SK-N-SH (cell line): ENCODE measurements around the gene WLS. TPM values are rescaled to one million over a fixed set of nuclear protein-coding genes. Genes with fewer than 3 reads are reported as not detected.

Experiments used
- CTCF ChIA-PET: fragments of 300-600, 350-600 bp; formaldehyde crosslinking; extraction: SDS; loops from one replicate; lab custom pipeline; 2021; lab: Yijun Ruan, JAX
- POLR2A ChIA-PET: fragments of 350-600 bp; sonication (Branson Sonifier 250); formaldehyde crosslinking; extraction: SDS; loops from one replicate; lab custom pipeline; 2020; ENCODE audit warnings: antibody characterized with exemption, inconsistent platforms; lab: Yijun Ruan, JAX
- DNase-seq: peaks from one replicate; pipeline ENCODE4 v3.0.0; 2012
- H2AFZ ChIP-seq: fragments of 200-600 bp; sonication (generic); 2 replicates; pipeline ENCODE4 v1.8.1; 2016; ENCODE audit warnings: antibody characterized with exemption, mild to moderate bottlenecking, low read depth
- H3F3A ChIP-seq: fragments of 200-600 bp; sonication (generic); replicated peaks from 2 replicates; pipeline ENCODE3; 2016; ENCODE audit warnings: antibody characterized with exemption, mild to moderate bottlenecking; ENCODE audit not compliant: insufficient read depth
- H3K27ac ChIP-seq, 2 experiments: fragments of 200-500 bp in 1 of 2; fragments of 200-600 bp in 1 of 2; sonication (Bioruptor generic) in 1 of 2; sonication (generic), shearing (Covaris generic) in 1 of 2; 2 replicates each; pipeline versions ENCODE4 v1.5.1 to v1.6.1; 2014 to 2016; ENCODE audit warnings: low read depth in 2 of 2, inconsistent platforms in 1 of 2, low read length in 1 of 2, mild to moderate bottlenecking in 1 of 2, mixed read lengths in 1 of 2
- H3K27me3 ChIP-seq: fragments of 200-600 bp; sonication (generic), shearing (Covaris generic); 2 replicates; pipeline ENCODE4 v1.6.1; 2016; ENCODE audit warnings: mixed run types; ENCODE audit not compliant: insufficient read depth
- H3K36me3 ChIP-seq, 2 experiments: fragments of 200-500 bp in 1 of 2; fragments of 200-600 bp in 1 of 2; sonication (Bioruptor generic) in 1 of 2; sonication (generic) in 1 of 2; replicated peaks in 1 of 2; 2 replicates each; pipeline versions ENCODE3 to v1.5.1; 2014 to 2016; ENCODE audit warnings: low read length in 1 of 2, mild to moderate bottlenecking in 1 of 2; ENCODE audit not compliant: insufficient read depth in 2 of 2, control insufficient read depth in 1 of 2
- H3K4me1 ChIP-seq, 2 experiments: fragments of 200-500 bp in 1 of 2; fragments of 200-600 bp in 1 of 2; sonication (Bioruptor generic) in 1 of 2; sonication (generic), shearing (Covaris generic) in 1 of 2; 2 replicates each; pipeline versions ENCODE4 v1.5.1 to v1.6.1; 2014 to 2016; ENCODE audit warnings: low read depth in 1 of 2, low read length in 1 of 2, mixed run types in 1 of 2; ENCODE audit not compliant: insufficient read depth in 2 of 2, control insufficient read depth in 1 of 2
- H3K4me2 ChIP-seq: fragments of 200-600 bp; sonication (generic), shearing (Covaris generic); 2 replicates; pipeline ENCODE4 v1.6.1; 2017; ENCODE audit warnings: mixed run types
- H3K4me3 ChIP-seq, 2 experiments: fragments of 200-500 bp in 1 of 2; fragments of 200-600 bp in 1 of 2; sonication (Bioruptor generic) in 1 of 2; sonication (generic), shearing (Covaris generic) in 1 of 2; 2 replicates each; pipeline versions ENCODE4 v1.5.1 to v1.8.1; 2014 to 2016; ENCODE audit warnings: low read depth in 2 of 2, inconsistent platforms in 1 of 2, low read length in 1 of 2, mild to moderate bottlenecking in 1 of 2, mixed read lengths in 1 of 2, moderate library complexity in 1 of 2
- H3K79me2 ChIP-seq: fragments of 200-600 bp; sonication (generic); 2 replicates; pipeline ENCODE4 v1.8.1; 2017; ENCODE audit warnings: mild to moderate bottlenecking; ENCODE audit not compliant: insufficient read depth
- H3K9ac ChIP-seq: fragments of 200-600 bp; sonication (generic); 2 replicates; pipeline ENCODE4 v1.6.1; 2017; ENCODE audit warnings: mixed run types
- H3K9me2 ChIP-seq: fragments of 200-600 bp; sonication (generic); 2 replicates; pipeline ENCODE4 v1.6.1; 2017; ENCODE audit warnings: mixed run types
- H3K9me3 ChIP-seq: fragments of 200-600 bp; sonication (generic); 2 replicates; pipeline ENCODE4 v1.6.1; 2017; ENCODE audit warnings: mixed run types, mild to moderate bottlenecking, moderate library complexity
- H4K20me1 ChIP-seq: fragments of 200-600 bp; sonication (generic); 2 replicates; pipeline ENCODE4 v1.6.1; 2017; ENCODE audit warnings: mild to moderate bottlenecking, mixed run types; ENCODE audit not compliant: insufficient read depth
- ELF1 ChIP-seq: IDR thresholded peaks from 2 replicates; pipeline ENCODE4 v1.4.0; 2012
- EP300 ChIP-seq, 2 experiments: IDR thresholded peaks; 2 replicates each; pipeline versions ENCODE4 v1.4.0 to v1.6.1; 2012; ENCODE audit warnings: borderline replicate concordance in 1 of 2, low read depth in 1 of 2, low read length in 1 of 2
- FOSL2 ChIP-seq: IDR thresholded peaks from 2 replicates; pipeline ENCODE4 v1.4.0; 2012; ENCODE audit warnings: low read depth, mild to moderate bottlenecking, moderate library complexity, borderline replicate concordance
- FOXM1 ChIP-seq: IDR thresholded peaks from 2 replicates; pipeline ENCODE4 v1.4.0; 2012; ENCODE audit warnings: low read depth, mild to moderate bottlenecking
- GATA2 ChIP-seq: sonication (generic); formaldehyde crosslinking; IDR thresholded peaks from 2 replicates; pipeline ENCODE4 v1.5.0; 2020; ENCODE audit warnings: mild to moderate bottlenecking, missing genetic modification reagents
- IRF3 ChIP-seq: fragments of 150-350 bp; IDR thresholded peaks from 2 replicates; pipeline ENCODE4 v1.6.1; 2016; ENCODE audit warnings: mild to moderate bottlenecking, low read depth, low read length
- JUND ChIP-seq: IDR thresholded peaks from 2 replicates; pipeline ENCODE4 v1.4.0; 2012
- NFIC ChIP-seq: IDR thresholded peaks from 2 replicates; pipeline ENCODE4 v1.4.0; 2012; ENCODE audit warnings: borderline replicate concordance
- NRF1 ChIP-seq: IDR thresholded peaks from 2 replicates; pipeline ENCODE4 v1.6.1; 2012; ENCODE audit warnings: low read depth, mild to moderate bottlenecking, low read length
- PBX3 ChIP-seq: IDR thresholded peaks from 2 replicates; pipeline ENCODE4; 2012
- RAD21 ChIP-seq: IDR thresholded peaks from 2 replicates; pipeline ENCODE4 v1.6.1; 2012; ENCODE audit warnings: mild to moderate bottlenecking, low read length
- RXRA ChIP-seq: IDR thresholded peaks from 2 replicates; pipeline ENCODE4 v1.4.0; 2012; ENCODE audit warnings: low read depth, mild to moderate bottlenecking, borderline replicate concordance
- SIN3A ChIP-seq: IDR thresholded peaks from 2 replicates; pipeline ENCODE4 v1.6.1; 2012; ENCODE audit warnings: low read depth, mild to moderate bottlenecking, low read length, moderate library complexity, borderline replicate concordance
- TAF1 ChIP-seq: IDR thresholded peaks from 2 replicates; pipeline ENCODE4 v1.6.1; 2012; ENCODE audit warnings: low read depth, mild to moderate bottlenecking, low read length, moderate library complexity, borderline replicate concordance
- TCF12 ChIP-seq: IDR thresholded peaks from 2 replicates; pipeline ENCODE4 v1.4.0; 2012
- TEAD4 ChIP-seq: IDR thresholded peaks from 2 replicates; pipeline ENCODE4 v1.4.0; 2012; ENCODE audit warnings: mild to moderate bottlenecking, borderline replicate concordance; ENCODE audit not compliant: insufficient read depth
- USF2 ChIP-seq: fragments of 150-350 bp; IDR thresholded peaks from 2 replicates; pipeline ENCODE4 v1.6.1; 2017; ENCODE audit warnings: antibody characterized with exemption, low read length, low read depth, borderline replicate concordance
- YY1 ChIP-seq: IDR thresholded peaks from 2 replicates; pipeline ENCODE4 v1.4.0; 2012; ENCODE audit warnings: low read depth, mild to moderate bottlenecking
- ZBTB33 ChIP-seq: IDR thresholded peaks from 2 replicates; pipeline ENCODE4 v1.4.0; 2012; ENCODE audit warnings: low read depth, borderline replicate concordance
- WGBS: methylation state at CpG from one replicate; pipeline ENCODE4 v1.1.6; 2017; ENCODE audit warnings: low lambda C conversion rate; 5-methylcytosine and 5-hydroxymethylcytosine counted together
- polyA plus RNA-seq, 3 experiments: library from polyadenylated mRNA; depleted of rRNA; stranded (reverse); fragments of >200 nt; gene quantifications; 2 replicates each; pipeline ENCODE4 v1.2.3, GENCODE V29; 2012
- TF ChIP-seq, protein P1 (sequence below): fragments of 200-600 bp; sonication (generic); IDR thresholded peaks from 2 replicates; pipeline ENCODE4 v1.6.1; 2017; ENCODE audit warnings: antibody characterized with exemption, mild to moderate bottlenecking, moderate library complexity
- TF ChIP-seq, protein P2 (sequence below): IDR thresholded peaks from 2 replicates; pipeline ENCODE4 v1.6.1; 2012; ENCODE audit warnings: mild to moderate bottlenecking, low read depth, low read length, moderate library complexity

The WLS gene
- polyA plus RNA-seq, 1 of the 3 experiments (the other 2 are of a cell fraction), result 69.0 TPM

GRCh38 chr1:68173936-68174737, 58.2 kb downstream of the WLS start:
- Histone ChIP-seq H3F3A (peaks cover 40% of the 10 kb centered on the region), H3K4me2 (peak overlapping the region; percentile 59), H3K27ac (peak overlapping the region; percentile 24 to 71), H4K20me1 (no peaks in the 10 kb centered on the region), H3K9me2 (no peaks in the 10 kb centered on the region), H3K4me3 (peak overlapping the region in 1 of 2 experiments; percentile 14; a peak in 1 of 4 replicates), H3K9me3 (no peaks in the 10 kb centered on the region), H3K36me3 (peaks cover 0 to 3% of the 10 kb centered on the region in 2 experiments), H3K9ac (no peak overlapping the region), H3K27me3 (no peaks in the 10 kb centered on the region), H2AFZ (no peak overlapping the region), H3K4me1 (peaks cover 25 to 40% of the 10 kb centered on the region in 2 experiments), H3K79me2 (peaks cover 19% of the 10 kb centered on the region)
- DNase-seq, result peak; percentile 19
- ChIA-PET POLR2A (no interaction called here), CTCF (interaction anchor here (0.8 to 1.8 kb wide), 7 partner anchors 12 to 171 kb away, joined by 3 to 5 read pairs (median 4); partner anchors contain the start of gene WLS)
- 55% methylated on average over 12 of the region's 14 CpGs for WGBS
- TF ChIP-seq ELF1 (no peak), TCF12 (peak; percentile 98), FOSL2 (peak; percentile 92), USF2 (no peak), EP300 (IDR thresholded peaks at IDR 0.05; ENCODE audit: borderline replicate concordance in 1 of 2, low read depth in 1 of 2, low read length in 1 of 2) (peak; percentile 20 to 88; a peak in 2 of 4 replicates), GATA2 (CRISPR knock-in tag) (no peak), JUND (peak; percentile 94), NRF1 (no peak), RAD21 (no peak; the same call in 1 of the 2 replicates), TAF1 (0 out of 2 replicates have a peak, but pooled peaks have one; percentile 44), YY1 (peak; percentile 40; the same call in 1 of the 2 replicates), FOXM1 (0 out of 2 replicates have a peak, but pooled peaks have one; percentile 42), ZBTB33 (0 out of 2 replicates have a peak, but pooled peaks have one; percentile 70), RXRA (peak; percentile 63; the same call in 1 of the 2 replicates), PBX3 (peak; percentile 96), IRF3 (no peak), NFIC (peak; percentile 99), SIN3A (peak; percentile 94), TEAD4 (peak; percentile 92)
- TF ChIP-seq, protein P1, sequence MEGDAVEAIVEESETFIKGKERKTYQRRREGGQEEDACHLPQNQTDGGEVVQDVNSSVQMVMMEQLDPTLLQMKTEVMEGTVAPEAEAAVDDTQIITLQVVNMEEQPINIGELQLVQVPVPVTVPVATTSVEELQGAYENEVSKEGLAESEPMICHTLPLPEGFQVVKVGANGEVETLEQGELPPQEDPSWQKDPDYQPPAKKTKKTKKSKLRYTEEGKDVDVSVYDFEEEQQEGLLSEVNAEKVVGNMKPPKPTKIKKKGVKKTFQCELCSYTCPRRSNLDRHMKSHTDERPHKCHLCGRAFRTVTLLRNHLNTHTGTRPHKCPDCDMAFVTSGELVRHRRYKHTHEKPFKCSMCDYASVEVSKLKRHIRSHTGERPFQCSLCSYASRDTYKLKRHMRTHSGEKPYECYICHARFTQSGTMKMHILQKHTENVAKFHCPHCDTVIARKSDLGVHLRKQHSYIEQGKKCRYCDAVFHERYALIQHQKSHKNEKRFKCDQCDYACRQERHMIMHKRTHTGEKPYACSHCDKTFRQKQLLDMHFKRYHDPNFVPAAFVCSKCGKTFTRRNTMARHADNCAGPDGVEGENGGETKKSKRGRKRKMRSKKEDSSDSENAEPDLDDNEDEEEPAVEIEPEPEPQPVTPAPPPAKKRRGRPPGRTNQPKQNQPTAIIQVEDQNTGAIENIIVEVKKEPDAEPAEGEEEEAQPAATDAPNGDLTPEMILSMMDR, result no peak
- TF ChIP-seq, protein P2, sequence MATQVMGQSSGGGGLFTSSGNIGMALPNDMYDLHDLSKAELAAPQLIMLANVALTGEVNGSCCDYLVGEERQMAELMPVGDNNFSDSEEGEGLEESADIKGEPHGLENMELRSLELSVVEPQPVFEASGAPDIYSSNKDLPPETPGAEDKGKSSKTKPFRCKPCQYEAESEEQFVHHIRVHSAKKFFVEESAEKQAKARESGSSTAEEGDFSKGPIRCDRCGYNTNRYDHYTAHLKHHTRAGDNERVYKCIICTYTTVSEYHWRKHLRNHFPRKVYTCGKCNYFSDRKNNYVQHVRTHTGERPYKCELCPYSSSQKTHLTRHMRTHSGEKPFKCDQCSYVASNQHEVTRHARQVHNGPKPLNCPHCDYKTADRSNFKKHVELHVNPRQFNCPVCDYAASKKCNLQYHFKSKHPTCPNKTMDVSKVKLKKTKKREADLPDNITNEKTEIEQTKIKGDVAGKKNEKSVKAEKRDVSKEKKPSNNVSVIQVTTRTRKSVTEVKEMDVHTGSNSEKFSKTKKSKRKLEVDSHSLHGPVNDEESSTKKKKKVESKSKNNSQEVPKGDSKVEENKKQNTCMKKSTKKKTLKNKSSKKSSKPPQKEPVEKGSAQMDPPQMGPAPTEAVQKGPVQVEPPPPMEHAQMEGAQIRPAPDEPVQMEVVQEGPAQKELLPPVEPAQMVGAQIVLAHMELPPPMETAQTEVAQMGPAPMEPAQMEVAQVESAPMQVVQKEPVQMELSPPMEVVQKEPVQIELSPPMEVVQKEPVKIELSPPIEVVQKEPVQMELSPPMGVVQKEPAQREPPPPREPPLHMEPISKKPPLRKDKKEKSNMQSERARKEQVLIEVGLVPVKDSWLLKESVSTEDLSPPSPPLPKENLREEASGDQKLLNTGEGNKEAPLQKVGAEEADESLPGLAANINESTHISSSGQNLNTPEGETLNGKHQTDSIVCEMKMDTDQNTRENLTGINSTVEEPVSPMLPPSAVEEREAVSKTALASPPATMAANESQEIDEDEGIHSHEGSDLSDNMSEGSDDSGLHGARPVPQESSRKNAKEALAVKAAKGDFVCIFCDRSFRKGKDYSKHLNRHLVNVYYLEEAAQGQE, result 0 out of 2 replicates have a peak, but pooled peaks have one; percentile 53
